ENCODE results near the gene PPP1R12C. TPM values are rescaled to one million over a fixed set of nuclear protein-coding genes. Genes with fewer than 3 reads are reported as not detected.
A peak's percentile ranks its signal among the peaks of the same experiment; 100 is the strongest.

PPP1R12C gene
- total RNA-seq, 4 donors from 2014 or later, result 22.6 to 28.2 (median 26.2) TPM

DNA sequence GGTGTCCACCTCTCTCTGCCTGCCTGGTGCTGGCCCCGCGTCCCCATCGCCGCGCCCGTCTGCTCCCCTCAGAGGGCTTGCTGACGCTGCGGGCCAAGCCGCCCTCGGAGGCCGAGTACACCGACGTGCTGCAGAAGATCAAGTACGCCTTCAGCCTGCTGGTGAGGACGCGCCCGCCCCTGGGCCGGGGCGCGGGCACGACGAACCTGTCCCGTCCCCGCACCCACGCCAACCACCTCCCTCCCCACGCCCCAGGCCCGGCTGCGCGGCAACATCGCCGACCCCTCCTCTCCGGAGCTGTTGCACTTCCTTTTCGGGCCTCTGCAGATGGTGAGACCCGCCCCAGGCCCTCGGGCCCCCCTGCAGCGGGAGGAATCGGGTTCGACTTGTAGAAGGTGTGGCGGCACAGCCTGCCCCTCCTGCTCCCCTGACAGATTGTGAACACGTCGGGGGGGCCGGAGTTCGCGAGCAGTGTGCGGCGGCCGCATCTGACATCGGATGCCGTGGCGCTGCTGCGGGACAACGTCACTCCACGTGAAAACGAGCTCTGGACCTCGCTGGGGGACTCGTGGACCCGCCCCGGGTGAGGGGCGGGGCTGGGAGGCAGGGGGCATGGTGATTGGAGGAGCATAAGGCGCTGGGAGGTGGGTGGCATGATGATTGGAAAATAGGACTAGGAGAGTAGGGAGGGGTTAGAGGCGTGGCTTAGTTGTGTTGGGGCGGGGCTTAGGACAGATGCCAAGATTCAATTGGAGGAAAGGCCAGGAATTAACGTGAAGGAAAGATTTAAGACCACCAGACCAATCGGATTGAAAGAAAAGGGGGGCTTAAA is 35.2 kb downstream of the PPP1R12C start:
- Histone ChIP-seq H3K36me3 (no peaks in the 10 kb centered on the region), H3K27ac (no peak overlapping the region), H3K27me3 (peaks cover 78 to 84% (median 82%) of the 10 kb centered on the region in 3 donors), H3K4me3 (peak overlapping the region in 3 of 4 donors; percentile 52 to 63 (median 53)), H3K4me1 (peaks cover 11 to 30% of the 10 kb centered on the region in 2 donors), H3K9me3 (no peaks in the 10 kb centered on the region)
- no peak for DNase-seq
- in situ Hi-C loops (cut with MboI; ENCODE audit: low sequenced_read_pairs in 4 of 4), result loop anchor here in 1 of 4 donors (10.0 kb wide), 1 partner anchor 83 kb away; the partner anchor contains the start of gene DNAAF3
- no peak for TF ChIP-seq POLR2A (IDR thresholded peaks at IDR 0.05)
- TF ChIP-seq, protein P1, sequence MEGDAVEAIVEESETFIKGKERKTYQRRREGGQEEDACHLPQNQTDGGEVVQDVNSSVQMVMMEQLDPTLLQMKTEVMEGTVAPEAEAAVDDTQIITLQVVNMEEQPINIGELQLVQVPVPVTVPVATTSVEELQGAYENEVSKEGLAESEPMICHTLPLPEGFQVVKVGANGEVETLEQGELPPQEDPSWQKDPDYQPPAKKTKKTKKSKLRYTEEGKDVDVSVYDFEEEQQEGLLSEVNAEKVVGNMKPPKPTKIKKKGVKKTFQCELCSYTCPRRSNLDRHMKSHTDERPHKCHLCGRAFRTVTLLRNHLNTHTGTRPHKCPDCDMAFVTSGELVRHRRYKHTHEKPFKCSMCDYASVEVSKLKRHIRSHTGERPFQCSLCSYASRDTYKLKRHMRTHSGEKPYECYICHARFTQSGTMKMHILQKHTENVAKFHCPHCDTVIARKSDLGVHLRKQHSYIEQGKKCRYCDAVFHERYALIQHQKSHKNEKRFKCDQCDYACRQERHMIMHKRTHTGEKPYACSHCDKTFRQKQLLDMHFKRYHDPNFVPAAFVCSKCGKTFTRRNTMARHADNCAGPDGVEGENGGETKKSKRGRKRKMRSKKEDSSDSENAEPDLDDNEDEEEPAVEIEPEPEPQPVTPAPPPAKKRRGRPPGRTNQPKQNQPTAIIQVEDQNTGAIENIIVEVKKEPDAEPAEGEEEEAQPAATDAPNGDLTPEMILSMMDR (IDR thresholded peaks at IDR 0.05 in 4 of 5, conservative IDR thresholded peaks at IDR 0.05 in 1 of 5), result no peak
- intact Hi-C loops (cut with DNase I; ENCODE audit: low total_unique reads), result no loop called here
- no peak for ATAC-seq

DNA sequence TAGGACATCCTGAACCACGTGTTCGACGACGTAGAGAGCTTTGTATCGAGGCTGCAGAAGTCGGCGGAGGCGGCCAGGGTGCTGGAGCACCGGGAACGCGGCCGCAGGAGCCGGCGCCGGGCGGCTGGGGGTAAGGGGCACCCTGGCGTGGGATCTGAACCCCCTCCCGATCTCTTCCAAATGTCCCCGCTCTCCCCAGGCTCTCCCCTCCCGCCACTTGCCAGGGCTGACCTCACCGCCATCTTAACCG is 35.7 kb downstream of the PPP1R12C start:
- TF ChIP-seq, protein P1 (IDR thresholded peaks at IDR 0.05 in 4 of 5, conservative IDR thresholded peaks at IDR 0.05 in 1 of 5), result no peak
- no peak for TF ChIP-seq POLR2A (IDR thresholded peaks at IDR 0.05)
- H3K27ac ChIP-seq, result no peak overlapping the region
- intact Hi-C loops (cut with DNase I; ENCODE audit: low total_unique reads), result no loop called here
- no peak for DNase-seq
- no peaks in the 10 kb centered on the region for H3K36me3 ChIP-seq
- peaks cover 6 to 25% of the 10 kb centered on the region in 2 donors for H3K4me1 ChIP-seq
- no peak for ATAC-seq
- peaks cover 79 to 85% (median 82%) of the 10 kb centered on the region in 3 donors for H3K27me3 ChIP-seq
- in situ Hi-C loops (cut with MboI; ENCODE audit: low sequenced_read_pairs in 4 of 4), result loop anchor here in 1 of 4 donors (10.0 kb wide), 1 partner anchor 83 kb away; the partner anchor contains the start of gene DNAAF3
- no peaks in the 10 kb centered on the region for H3K9me3 ChIP-seq
- peak overlapping the region in 3 of 4 donors; percentile 52 to 63 (median 53) for H3K4me3 ChIP-seq

DNA sequence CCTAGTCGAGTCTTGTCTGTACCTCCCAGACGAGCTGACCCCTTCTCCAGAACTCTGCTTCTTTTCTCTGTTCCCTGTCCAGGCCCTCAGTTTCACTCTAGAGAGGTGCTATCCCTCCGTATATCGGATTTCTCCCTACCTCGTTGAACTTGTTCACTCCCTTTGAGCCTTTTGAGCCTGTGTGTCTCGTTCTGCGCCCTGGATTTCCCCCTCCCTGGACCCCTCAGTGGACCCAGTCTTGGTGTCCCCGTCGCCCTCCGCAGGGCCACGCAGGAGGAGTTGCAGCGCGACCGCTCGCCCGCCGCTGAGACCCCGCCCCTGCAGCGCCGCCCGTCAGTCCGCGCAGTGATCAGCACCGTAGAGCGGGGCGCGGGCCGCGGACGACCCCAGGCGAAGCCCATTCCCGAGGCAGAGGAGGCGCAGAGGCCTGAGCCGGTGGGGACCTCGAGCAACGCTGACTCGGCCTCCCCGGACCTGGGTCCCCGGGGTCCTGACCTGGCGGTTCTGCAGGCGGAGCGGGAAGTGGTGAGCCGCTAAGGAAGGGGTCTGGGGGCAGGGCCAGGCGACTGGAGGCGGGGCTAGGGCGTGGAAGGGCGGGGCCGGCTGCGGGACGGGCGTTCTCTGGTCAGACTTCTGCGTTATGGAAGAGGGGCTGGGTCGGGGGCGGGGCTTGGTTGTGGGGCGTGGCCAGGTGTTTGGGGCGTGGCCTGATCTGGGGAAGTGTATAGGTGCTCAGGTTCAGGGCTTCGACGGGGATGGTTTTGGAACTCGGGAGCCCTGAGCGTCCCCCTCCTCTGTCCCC is 36.3 kb downstream of the PPP1R12C start:
- no peaks in the 10 kb centered on the region for H3K9me3 ChIP-seq
- in situ Hi-C loops (cut with MboI; ENCODE audit: low sequenced_read_pairs in 4 of 4), result loop anchor here in 1 of 4 donors (10.0 kb wide), 1 partner anchor 84 kb away; the partner anchor contains the start of gene DNAAF3
- peak; percentile 28 to 57 for ATAC-seq
- no peak overlapping the region for H3K27ac ChIP-seq
- H3K4me1 ChIP-seq, result peaks cover 6 to 19% of the 10 kb centered on the region in 2 donors
- peak; percentile 34 to 48 for DNase-seq
- H3K36me3 ChIP-seq, result no peaks in the 10 kb centered on the region
- peaks cover 75 to 84% (median 78%) of the 10 kb centered on the region in 3 donors for H3K27me3 ChIP-seq
- intact Hi-C loops (cut with DNase I; ENCODE audit: low total_unique reads), result no loop called here
- TF ChIP-seq POLR2A (IDR thresholded peaks at IDR 0.05), result no peak
- TF ChIP-seq, protein P1 (IDR thresholded peaks at IDR 0.05 in 4 of 5, conservative IDR thresholded peaks at IDR 0.05 in 1 of 5), result no peak
- H3K4me3 ChIP-seq, result peak overlapping the region; percentile 45 to 63 (median 52)

DNA sequence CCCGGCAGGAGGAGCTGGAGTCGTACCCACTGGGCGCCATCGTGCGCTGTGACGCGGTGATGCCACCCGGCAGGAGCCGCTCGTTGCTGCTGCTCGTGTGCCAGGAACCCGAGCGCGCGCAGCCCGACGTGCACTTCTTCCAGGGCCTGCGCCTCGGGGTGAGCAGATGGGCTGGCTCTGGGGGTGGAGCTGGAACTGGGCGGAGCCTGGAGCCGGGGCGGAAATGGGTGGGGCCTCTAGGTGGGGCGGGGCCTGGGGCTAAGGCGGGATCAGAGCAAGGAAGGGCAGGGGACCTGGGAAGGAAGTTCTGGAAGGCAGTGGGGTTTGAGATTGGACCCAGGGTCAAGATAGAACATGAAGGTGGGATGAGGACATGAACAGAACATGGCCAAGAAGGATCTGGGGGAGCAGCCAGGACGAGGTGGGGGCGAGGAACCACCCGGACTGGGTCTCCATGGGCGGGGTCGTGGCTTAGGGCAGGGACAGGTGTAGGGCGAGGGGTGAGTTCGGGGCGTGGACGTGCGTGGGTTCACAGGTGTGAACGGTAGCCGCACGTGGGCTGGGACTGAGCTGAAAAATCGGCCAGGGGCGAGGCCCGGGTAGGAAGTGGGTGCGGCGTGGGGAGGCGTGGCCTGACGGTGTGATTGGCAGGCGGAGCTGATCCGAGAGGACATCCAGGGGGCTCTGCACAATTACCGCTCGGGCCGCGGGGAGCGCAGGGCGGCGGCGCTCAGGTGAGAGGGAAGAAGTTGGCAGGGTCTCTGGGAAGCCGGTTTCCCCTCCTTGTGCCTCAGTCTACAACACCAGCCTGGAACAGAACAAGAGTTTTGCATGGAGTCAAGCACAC is 37.1 kb downstream of the PPP1R12C start:
- TF ChIP-seq, protein P1 (IDR thresholded peaks at IDR 0.05 in 4 of 5, conservative IDR thresholded peaks at IDR 0.05 in 1 of 5), result no peak
- TF ChIP-seq POLR2A (IDR thresholded peaks at IDR 0.05), result no peak
- in situ Hi-C loops (cut with MboI; ENCODE audit: low sequenced_read_pairs in 4 of 4), result loop anchor here in 1 of 4 donors (10.0 kb wide), 1 partner anchor 84 kb away; the partner anchor contains the start of gene DNAAF3
- Histone ChIP-seq H3K9me3 (no peaks in the 10 kb centered on the region), H3K27ac (no peak overlapping the region), H3K4me3 (peak overlapping the region; percentile 26 to 63 (median 52)), H3K36me3 (no peaks in the 10 kb centered on the region), H3K27me3 (peaks cover 66 to 84% (median 72%) of the 10 kb centered on the region in 3 donors), H3K4me1 (peaks cover 6 to 18% of the 10 kb centered on the region in 2 donors)
- DNase-seq, result no peak
- intact Hi-C loops (cut with DNase I; ENCODE audit: low total_unique reads), result no loop called here
- ATAC-seq, result peak; percentile 17 to 61

All from gastrocnemius medialis (tissue), 4 donors.